Activated CD4-positive, alpha-beta T cell treated with anti-CD3 and anti-CD28 coated beads for 4 hours (primary cell): ENCODE measurements around the gene RPS6KL1.

ENCODE experiments used
- DNase-seq, 2 donors: peaks; one replicate each; pipeline ENCODE4 v3.0.0-alpha.2; 2020

The RPS6KL1 gene

DNA sequence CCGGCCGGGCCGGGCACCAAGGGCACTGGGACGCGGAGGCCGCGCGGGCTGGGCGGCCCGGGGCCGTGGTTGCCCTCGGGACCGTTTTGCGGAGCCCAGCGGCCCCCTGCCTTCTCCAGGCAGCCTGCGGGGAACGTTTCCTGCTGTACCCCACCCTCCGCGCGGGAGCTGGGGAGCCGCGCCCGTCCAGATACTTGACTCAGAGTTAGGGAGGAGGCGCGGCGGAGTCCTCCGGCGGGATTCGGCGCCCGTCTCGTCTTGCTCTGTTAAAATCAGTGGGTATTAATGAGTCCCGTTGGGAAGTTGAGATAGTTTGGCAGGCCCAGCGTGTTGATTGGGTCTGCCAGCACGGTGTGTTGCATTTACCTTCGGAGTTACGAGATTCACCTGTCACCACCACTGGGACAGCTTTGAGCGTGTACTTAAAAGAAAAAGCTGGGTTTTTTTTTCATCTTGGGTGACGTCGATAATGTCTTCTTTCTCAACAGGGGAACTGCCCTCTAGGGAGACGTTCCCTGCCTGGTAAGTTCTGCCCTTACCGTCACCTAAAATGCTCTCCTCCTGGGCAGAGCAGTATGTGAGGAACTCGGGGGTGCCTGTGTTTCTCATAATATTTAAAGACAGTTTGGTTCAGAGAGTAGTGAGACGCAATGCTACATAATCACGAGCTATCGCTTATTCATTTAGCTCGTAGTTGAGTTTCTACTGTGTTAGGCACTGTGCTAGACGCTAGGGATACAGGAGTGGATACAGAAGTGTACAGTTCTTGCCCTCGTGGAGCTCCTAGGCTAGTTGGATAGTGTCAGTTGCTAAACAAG, 40.7 kb downstream of the RPS6KL1 start:
- DNase-seq = peak; percentile 39 to 56

DNA sequence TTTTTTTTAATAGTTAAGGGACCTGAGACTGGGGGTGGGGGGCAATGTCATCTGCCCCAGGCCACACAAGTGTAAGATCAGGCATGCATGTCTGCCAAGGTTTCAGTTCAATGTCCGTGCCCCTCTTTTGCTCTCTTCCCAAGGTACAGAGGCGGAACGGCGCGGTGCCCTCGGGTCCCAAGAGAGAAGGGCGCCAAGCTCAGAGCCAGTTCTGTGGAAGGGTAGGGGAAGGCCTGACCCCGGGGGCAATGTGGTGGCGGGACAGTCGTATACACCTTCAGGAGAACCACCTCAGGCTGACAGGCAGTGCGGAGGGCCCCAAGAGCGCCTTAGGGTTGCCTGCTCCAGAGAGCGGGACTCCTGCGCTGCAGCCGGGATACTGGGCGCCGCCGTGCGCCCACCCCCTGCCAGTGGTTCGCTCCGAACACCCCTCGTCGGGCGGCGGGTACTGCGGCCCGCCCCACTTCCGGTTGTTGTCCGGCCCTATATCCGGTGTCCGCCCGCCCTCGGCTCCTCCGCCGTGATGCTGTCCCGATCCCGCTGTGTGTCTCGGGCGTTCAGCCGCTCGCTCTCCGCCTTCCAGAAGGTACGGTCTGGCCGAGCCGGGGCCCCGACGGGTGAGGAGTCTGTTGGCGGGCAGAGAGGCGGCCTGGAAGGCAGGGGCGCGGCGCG, 41.5 kb downstream of the RPS6KL1 start, which contains the start of gene DLST:
DLST (plus strand) TSS at position 486 of the 672 bp plus-strand sequence; CDS start at position 524, 38 bp downstream.
- peak; percentile 79 to 84 for DNase-seq

DNA sequence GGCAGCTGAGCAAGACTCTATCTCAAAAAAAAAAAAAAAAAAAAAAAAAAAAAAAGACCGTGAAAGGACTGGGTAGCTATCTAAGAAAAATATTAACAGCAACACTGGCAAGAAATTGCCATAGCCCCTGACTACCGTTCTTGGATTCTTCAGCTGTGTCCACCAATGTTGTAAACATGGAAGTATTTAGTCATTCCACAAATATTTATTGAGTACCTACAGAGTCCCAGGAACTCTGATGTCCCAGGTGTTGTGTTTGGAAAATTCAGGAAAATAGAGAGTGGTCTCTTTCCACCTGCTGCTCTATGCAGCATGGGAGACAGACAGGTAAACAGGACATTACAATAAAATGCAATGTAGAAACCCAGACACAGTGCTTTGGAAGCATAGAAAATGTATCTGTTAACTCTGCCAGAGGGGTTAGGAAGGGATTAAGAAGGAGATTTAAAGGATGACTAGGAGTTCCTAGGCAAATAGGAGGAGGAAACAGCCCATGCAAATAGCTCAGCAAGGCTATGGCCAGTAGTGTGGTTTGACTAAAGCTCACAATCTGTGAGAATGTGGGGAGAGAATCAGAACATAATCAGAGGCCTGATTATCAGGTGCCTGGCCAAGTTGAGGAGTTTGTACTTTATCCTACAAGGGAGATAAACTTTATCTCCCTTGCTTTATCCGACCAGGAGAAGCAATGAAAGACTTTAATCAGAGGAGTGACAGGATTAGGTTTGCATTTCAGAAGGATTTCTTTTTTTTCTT, 43.5 kb downstream of the RPS6KL1 start:
- DNase-seq = no peak

DNA sequence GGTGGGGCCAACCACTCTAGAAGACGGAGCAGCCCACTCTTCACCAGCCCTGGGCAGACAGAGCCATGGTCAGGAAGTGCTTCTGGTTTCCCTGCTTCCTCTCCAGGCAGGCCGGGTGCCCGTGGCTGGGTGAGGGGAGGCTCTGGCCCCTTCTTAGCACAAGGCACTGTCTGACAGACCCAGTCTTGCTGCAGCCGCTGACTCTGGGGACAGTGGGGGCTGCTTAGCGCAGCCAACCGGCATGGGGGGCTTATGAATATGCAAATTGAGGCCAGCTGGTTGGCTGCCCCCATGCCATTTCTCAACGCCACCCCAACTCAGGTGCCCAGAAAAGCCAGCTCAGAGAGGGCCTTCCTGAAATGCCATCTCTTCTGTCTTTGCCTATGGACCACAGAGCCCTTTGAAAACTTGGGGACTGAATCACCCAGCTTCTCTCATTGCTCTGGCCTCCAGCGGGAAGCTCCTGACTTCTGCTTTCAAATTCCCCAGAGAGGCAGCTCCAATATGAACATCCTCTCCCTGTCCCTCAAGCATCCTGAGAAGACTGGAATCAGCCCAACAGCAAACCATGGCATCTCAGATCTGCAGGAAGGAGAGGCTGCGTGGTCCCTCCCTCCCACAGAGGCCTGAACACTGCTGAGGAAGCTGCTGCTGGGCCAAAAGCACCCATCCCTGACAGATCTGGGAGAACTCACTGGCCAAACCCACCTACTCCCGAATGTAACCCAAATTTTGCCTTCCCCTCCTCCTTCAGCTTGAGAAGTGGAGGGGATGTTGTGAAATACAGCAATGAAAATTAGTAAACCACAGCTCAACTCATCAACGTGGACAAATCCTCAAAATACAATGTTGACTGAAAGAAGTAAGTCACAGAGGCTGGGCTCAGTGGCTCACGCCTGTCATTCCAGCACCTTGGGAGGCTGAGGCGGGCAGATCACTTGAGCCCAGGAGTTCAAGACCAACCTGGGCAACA, 46.8 kb downstream of the RPS6KL1 start, which contains the start of gene PROX2:
PROX2 (minus strand) TSS at position 205 of the 973 bp plus-strand sequence. CDS start 12,311 bp downstream, outside the sequence.
- DNase-seq = peak in 1 of 2 donors; percentile 11

DNA sequence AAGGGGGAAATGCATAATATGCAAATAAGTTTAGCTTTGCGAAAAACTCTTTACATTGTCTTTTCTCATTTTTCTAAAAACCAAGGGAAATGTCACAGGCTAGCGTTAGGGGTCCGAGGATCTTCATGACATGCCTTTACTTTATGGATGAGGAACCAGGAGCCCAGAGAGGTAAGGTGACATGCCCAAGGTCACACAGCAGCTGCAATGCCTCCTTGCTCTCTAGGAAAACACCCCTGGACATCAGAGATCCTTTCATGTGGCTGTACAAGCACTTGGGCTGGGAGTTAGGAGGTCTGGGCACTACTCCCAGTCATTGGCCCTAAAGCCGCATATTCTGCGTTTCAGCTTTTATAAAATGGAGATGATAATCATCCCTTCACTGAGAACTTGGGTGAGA, 47.9 kb downstream of the RPS6KL1 start:
- no peak for DNase-seq

DNA sequence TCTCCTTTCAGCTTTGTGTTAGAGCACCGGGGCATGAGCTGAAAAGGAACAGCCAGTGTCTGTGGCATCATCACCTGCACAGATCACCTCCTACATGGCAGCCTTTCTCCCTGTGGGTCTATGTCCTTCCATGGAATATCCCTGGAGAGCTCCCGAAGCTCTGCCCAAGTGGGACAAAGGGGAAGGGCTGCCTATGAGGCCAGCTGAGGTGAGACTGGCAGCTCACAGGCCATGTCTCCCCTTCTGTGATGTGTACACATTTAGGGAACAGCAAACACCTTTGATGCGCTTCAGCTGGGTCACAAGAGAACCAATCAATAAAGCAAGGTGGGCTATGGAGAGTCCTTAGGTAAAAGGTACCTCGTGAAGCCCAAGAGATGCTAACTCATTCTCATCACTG, 51.2 kb downstream of the RPS6KL1 start:
- DNase-seq = no peak

DNA sequence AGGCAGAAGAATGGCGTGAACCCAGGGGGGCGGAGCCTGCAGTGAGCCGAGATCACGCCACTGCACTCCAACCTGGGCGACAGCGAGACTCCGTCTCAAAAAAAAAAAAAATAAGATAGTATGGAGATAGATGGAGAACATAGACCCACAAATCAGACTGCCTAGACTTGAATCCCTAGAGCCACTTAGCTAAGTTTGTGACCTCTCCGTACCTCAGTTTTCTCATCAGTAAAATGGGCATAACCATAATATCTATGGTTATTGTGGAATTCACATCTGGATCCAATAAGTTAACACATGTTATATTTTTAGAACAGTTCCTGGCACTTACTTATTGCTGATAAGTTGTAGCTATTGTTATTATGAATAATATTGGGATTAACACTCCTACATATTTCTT, 54.3 kb downstream of the RPS6KL1 start:
- no peak for DNase-seq

DNA sequence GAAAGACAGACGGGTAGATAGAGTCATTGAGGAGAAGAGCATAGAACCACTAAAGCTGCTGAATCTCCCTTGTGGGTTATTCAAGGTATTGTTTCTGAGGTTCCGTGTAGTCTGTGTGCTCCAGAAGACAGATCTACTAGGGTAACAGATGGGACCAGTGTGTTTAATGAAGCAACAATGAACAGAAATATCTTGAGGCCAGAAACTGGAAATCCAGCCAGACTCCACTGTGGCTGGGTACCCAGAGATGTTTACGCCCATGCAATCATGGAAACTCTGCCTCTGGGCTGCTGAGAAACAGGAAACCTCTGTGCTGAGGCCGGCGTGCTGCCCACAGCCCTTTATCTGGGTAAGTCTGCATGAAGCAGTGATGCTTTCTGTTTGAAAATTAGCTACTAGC, 55.4 kb downstream of the RPS6KL1 start:
- DNase-seq = peak; percentile 32 to 49

DNA sequence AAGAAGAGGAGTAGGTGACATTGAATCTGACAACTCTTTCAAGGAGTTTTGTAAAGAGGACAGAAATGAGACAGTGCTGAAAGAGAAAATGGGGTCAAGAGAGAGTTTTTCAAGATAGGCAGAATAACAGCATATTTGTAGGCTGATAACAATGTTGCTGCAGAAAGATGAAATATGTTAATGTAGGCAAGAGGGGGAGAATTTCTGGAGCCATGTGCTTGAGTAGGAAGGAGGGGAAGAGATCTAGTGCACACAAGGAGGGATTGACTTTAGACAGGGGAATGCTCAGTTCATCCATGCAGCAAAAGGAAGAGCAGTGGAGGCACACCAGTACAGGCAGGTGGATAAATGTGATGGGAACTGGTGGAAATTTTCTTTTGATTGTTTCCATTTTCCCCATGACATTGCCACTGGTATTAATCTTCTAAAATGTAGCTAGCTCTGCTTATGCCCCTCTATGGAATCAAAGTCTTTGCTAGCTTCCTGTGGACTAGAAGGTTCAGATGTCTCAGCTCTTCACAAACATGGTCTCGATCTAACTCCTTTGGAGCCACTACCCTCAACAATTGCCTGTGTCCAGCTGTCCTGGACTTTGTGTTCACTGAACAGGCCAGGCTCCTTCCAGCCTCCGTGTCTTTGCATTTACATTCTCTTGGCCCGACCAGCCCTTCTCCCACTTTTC, 56.2 kb downstream of the RPS6KL1 start:
- DNase-seq = no peak

DNA sequence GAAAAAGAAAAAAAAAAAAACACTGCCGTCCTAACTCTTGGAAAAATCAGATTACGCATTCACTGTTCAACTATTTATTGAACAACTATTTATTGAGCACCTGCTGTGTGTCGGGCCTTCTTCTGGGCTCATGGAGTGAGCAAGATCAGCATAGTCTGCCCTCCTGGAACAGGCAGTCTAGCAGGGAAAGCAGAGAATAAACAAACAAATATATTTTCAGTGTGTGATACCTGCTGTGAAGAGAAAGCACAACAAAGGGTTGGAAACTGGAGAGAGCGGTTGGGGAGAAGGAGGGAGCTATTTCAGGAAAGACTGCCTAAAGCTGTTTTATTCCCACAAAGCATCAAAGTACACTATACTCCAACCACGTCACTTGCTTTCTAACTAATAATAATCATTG, 57.9 kb downstream of the RPS6KL1 start:
- DNase-seq = no peak

DNA sequence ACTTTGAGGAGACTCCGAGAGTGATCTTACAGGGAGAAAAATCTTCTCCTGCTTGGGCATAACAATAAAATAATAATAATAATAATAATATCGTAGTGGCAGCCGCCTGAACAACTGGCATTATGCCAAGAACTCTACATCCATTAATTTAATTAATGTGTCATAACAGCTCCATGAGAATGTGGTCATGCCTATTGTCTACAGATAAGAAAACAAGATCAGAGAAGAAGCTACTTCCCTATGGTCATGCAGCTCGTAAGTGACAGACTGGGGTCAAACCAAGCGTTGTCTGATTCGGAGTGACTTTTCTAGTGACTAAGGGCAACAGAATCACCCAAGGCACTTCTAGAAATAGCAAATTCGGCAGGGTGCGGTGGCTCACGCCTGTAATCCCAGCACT, 58.9 kb downstream of the RPS6KL1 start:
- no peak for DNase-seq

DNA sequence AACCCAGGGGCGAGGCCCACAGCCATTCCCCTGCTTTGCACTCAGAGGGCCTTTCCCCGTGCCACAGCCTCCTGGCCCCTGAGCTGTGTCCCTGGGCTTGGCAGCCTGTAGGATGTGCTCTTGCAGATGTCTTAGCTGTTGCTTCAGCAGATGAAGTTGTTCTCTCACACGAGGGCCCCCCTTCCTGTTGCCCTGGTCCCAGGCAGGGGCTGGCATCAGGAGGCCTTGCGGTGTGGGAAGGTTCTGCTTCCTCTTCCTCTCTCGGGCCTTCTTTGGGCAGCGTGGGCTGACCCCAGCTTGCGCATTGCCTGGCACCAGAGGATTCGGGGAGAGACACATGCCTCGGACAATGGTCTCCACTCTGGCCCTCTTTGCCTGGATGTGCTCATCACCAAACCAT, 59.8 kb downstream of the RPS6KL1 start:
- no peak for DNase-seq

DNA sequence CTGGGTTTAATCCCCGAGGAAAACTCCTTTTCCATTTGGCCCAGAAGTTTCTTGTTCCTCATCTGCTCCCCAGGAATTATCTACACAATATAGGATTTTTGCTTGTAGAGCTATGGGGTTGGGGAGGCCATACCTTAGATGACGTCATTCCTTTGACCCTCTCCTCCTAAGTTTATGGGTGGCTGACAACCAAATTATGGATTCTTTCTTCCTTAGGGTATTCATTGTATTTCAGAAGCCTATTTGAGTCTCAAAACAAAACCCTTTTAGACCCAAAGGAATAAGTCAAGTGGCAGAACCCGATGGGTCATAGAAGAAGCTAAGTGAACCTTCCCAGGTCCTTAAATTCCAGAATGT, 61.3 kb downstream of the RPS6KL1 start:
- DNase-seq = no peak

DNA sequence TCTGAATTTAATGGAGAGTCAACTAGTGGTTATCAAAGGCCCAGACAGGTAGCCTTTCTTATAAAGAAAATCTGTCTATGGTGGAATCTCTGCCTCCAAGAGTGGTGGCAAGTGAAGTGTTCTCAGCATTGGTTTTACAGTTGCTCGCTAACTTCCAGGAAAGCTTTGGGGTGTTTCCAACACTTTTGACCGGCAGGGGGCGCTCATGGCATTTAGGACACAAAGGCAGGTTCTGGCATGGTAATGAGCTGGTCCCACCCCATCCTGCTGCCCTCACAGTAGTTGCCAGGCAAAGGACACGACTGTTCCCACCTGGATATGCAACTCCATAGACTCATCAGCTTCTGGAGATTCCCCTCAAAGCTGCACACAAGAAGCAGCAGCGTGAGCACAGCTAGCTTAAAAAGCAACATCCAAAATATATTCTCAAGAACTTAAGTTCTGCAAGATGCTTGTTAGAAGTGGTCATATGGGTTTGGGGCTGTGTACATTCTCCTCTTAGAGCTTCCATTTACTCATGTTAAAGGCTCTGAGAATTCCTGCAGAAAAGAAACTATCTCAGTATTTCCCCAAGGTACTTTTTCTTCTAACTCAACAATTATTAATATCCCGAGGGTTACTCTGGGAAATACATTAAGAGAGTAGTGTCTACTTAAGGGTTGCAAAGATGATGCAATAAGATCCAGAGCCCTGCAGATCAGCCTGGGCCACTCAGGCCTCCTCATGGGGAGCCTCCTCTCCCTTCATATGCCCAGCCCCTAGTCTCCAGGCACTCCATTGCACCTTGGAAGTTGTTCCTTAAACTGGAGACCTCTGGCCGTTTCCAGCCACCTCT, 61.9 kb downstream of the RPS6KL1 start:
- peak; percentile 90 to 96 for DNase-seq

DNA sequence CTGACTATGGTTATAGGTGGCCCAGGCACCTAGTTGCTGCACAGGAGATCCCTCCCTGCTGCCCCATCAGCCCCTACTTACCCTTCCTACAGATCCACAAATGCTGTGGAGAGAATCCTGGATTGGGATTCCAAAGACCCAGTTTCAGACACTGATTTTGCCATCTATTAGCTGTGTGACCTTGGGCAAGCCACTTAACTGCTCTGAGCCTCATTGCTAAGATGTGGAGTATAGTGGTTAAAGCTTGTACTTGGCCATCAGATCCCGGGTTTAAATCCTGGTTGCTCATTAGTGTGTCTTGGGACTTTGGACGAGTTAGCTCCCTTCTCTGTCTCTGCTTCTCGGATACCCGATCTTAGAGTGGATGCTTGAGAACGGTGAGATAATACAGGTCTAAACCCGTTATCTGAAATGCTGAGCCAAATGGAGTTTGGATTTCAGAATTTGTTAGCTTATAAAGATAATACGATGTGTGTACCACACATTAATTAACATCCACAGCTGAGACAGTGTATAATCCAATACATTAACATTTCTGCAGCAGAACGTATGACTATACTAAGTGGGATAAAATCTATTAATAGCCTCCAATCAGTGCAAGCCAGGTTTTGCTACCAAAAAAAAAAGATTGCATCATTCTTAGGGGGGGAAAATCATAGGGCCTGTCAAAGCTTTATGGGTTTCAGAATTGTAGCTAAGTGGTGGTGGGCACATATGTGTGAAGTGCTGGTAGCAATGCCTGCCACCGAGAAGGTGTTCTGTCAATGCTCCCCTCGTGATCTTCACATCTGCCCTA, 63.1 kb downstream of the RPS6KL1 start:
- DNase-seq = no peak

DNA sequence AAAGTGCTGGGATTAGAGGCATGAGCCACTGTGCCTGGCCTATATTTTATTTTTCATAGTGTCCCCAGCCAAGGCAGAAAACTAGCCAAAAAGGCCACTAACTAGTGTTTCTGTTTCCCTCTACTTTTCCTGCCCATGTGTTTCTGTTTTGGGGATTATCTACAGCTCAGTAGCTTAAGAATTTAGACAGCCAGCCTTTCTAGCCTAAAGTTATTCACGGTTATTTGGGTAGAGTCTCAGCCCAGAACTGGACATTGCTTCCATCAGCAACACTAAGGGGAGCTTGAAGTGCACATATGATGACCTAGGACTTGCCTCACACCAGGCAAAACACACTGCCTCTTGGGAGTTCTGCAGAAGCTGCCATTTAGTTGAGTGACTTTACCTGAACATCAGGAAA, 65.0 kb downstream of the RPS6KL1 start:
- DNase-seq = no peak

DNA sequence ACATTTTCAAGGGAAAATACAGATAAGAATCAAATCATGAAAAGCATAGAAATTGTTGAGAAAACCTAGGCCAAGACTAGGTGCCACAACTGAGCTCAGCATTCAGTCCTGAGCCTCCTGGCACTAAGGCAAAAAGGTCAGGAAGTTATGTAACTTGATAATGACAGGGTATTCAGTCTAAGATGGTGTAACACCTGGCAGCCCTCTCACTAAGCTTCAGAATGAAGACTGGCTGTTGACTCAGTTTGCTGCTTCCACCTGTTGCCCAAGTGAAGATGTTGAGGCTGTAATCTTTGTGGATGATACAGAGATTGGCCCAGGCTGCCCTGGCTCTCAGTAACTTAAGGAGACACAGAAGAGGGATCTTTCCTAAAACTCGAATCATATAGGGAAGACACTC, 66.7 kb downstream of the RPS6KL1 start:
- DNase-seq = no peak

DNA sequence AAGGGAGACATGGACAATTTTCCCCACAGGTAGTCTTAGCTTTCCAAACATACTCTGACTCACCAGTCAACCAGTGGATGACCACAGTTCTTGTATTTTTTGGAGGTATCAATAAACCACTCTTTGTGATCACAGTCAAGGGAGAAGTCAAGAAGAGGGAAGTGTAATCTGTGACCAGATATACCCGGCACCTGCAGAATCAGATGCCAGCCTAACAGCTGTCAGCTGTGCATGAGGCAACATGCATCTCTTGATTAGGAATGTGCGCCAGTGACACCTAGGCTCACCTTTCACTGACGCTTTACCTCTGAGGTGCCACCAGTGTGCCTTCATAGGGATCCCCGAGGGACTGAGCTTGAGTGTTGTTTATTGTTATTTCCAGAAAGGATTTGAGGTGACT, 67.1 kb downstream of the RPS6KL1 start:
- no peak for DNase-seq

DNA sequence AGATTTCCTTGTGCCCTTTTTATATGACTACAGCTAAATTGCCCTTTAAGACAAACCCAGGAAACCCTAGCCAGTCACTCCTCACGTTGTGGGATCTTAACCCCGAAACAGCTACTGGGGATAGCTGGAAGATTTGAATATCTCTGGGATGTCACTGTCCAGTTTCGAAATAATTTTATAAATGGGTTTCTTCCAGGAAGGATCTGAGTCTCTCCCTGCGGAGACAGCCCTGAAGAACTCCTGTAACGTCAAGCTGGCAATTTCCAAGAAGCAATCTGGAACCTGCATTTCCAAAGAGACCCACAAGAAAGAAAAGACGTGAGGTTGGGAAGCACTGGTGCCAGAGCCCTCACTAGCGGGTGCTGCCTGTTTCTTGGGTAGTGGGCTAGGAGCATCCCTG, 68.0 kb downstream of the RPS6KL1 start:
- no peak for DNase-seq
